Measurements from ENCODE around the gene UNG.
A peak's percentile ranks its signal among the peaks of the same experiment; 100 is the strongest.

Gene UNG

DNA sequence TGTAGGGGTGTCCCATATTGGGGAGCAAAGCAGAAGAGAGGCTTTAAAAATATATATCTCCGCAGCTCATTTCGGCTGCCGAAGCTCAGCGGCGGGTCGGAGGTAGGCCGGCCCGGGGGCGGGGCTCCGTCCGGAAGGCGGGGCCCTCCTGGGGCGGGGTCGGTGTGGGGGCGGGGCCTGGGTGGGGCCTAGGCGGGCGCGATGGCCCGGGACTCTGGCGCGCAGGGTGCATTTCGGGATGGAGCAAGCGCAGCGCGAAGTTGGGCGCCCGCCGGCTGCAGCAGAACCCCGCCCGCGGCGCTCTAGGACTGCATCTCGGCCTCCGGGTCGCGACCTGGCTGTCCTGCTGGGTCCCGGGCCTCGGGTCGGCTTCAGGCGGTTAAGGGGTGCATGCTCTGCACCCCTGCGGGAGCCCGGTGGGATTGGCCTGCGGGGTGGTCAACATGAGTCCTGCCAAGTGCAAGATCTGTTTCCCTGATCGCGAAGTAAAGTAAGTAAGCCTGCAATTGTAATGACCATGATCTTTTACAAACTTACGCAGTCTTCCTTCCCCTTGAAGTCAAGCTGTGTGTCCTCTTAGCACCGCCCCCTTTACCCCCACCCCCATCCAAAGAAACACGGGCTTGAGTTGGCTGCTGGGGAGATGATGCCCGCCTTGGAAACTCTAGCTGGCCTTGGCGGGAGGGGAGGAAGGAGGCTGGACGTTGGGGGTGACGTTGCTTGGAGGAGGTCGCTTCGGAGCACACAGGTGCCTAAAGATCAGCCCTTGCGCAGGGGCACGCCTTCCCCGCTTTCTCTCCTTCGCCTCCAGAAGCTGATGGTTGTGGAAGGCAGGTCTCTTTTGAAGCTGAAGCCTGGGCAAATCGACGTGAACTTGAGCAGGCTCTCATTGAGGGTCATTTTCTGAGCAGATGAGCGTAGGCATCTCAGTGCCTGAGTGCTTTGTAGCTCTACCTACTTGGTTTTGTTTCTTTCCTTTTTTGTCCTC is 57.3 kb downstream of the UNG start:
- DNase-seq (ENCODE audit: low read depth in 2 of 2) = peak; percentile 74 to 82

DNA sequence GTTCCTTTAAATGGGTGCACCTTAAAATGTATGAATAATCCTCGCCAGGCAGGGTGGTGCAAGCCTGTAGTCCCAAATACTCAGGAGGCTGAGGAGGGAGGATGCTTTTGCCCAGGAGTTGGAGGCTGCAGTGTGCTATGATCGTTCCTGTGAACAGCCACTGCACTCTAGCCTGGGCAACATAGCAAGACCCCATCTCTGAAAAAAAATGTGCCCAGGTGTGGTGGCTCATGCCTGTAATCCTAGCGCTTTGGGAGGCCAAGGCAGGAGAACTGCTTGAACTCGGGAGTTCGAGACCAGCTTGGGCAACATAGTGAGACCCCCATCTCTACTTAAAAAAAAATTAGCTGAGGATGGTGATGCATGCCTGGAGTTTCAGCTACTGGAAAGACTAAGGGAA is 58.6 kb downstream of the UNG start:
- DNase-seq (ENCODE audit: low read depth in 2 of 2) = no peak

DNA sequence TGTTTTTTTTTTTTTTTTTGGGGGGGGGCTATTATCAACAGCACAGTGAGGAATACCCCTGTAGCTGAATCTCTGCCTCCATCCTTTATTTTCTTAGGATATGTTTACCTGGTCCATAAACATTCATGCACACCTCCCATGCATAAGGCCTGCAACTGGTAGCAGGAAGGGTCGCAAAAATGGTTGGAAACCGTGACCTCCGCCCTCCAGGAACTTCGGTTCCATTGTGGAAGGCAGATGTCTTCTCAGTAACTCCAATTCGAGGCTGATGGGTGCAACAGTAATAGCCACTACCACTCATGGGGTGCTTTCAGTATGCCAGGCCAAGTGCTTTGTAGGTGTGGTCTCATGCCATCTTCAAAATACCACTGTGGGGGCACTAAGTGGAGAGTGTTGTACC is 59.2 kb downstream of the UNG start:
- DNase-seq (ENCODE audit: low read depth in 2 of 2) = no peak

DNA sequence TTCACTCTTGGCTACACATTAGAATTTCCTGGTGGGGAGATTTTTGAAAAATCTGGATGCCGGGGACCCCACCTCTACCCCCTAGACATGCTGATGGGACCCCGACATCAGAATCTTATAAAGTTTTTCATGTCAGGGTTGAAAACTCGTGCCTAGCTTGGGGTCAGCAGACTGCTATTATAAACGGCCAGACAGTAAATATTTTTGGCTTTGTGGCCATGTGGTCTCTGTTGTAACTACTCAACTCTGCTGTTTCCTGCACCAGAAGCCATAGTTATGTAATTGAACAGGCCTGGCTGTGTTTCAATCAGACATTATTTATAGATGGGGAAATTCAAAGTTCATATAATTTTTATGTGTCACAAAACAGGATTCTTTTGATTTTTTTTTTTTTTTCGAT is 60.6 kb downstream of the UNG start:
- DNase-seq (ENCODE audit: low read depth in 2 of 2) = no peak

DNA sequence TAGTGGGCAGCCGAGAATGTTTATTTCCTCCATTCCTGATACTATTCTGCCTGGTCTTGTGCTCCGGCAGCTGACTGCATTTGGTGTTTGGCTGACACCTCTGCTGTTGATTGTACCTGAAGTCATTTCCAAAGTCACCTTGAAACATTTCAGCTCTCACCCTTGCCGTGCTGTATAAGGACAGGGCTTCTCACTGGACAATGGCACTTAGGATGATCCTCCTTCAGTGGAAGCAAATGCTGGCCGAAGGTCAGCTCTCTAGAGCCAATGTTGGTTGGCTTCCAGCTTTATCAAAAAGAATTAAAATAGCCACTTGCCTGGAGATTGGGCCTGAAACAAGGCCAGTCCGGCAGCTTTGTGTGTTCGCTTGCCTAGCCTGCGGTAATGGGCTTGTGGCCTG is 63.0 kb downstream of the UNG start:
- no peak for DNase-seq (ENCODE audit: low read depth in 2 of 2)

All from stimulated activated CD4-positive, alpha-beta T cell treated with anti-CD3 and anti-CD28 coated beads, Interleukin-1b, Interleukin-23, amount 100 ng/mL, for 4 hours (primary cell).